A549 treated with AZD2906 at 1 μM for 4 hours (cell line): Measurements from ENCODE around the gene CBLIF. TPM values are rescaled to one million over a fixed set of nuclear protein-coding genes. Genes with fewer than 3 reads are reported as not detected.

Experiments used
- total RNA-seq: library from RNA; stranded (reverse); fragments of 200-300 nt; extraction: Qiagen RNA extraction; gene quantifications from 5 replicates; pipeline ENCODE4 v1.2.3, GENCODE V29; 2022

The CBLIF gene
- total RNA-seq = not detected in 5 replicates

GRCh38 chr11:59845399-59845798, at the start of gene CBLIF:
TSS of gene CBLIF (minus strand) at chr11:59845499. CDS start at chr11:59845453, 46 bp downstream.

DNA sequence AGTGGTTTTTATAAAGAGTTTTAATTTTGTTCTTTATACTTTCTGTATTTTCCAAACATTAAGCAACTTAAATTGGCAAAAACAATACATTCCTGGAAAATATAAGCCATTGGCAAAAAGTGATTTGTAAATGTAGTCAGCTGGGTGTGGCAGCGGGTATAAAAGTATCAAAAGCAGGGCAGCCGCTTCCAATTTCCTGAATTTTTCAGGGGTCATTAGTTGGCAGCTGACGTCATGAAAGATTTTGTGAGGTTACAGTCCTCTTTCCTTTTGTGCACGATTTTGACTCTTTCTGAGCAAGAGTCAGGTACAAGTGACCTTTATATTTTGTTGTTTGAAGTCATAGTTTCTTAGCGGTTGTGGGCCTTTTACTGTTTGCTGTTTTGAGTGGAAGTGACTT, 33.3 kb upstream of the CBLIF start, which contains the start of gene OOSP3:
OOSP3 (plus strand) TSS at position 208 of the 400 bp plus-strand sequence; CDS start at position 235, 27 bp downstream.

DNA sequence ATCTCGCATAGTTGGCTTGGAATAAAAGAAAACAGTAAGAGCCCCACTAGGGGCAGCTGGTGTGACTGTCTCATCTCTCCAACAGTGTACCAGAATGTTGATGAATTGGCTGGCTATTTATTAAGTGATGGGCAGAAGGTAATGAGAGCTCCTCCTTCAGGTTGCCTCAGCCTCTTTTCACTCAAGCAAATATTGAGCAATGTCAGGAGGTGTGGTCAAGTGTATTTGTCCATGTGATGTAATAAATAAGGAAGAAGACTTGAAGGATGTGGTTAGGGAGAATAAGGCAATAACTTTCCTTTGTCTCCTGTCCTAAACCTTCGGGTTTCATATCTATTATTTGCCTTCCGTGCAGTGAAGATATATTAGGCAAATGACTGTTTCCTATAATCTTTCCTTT, 21.1 kb upstream of the CBLIF start, which contains the start of gene TCN1:
TCN1 (minus strand) TSS at position 91 of the 400 bp plus-strand sequence; CDS start at position 74, 17 bp downstream.

GRCh38 chr11:59810189-59810910, 34.9 kb downstream of the CBLIF start, which contains the start of gene MRPL16:
TSS of gene MRPL16 (minus strand) at chr11:59810778. CDS start at chr11:59810658, 120 bp downstream.

Other genes starting within 250 kb of the CBLIF start
- 27.6 to 36.5 TPM (median 28.5 TPM) in 5 replicates for gene OSBP, start 229.7 kb downstream of the CBLIF start, total RNA-seq
- 41.8 to 48.5 TPM (median 46.9 TPM) in 5 replicates for gene PATL1, start 176.5 kb downstream of the CBLIF start, total RNA-seq
- gene OR10V1, start 131.7 kb downstream of the CBLIF start, total RNA-seq = not detected in 5 replicates
- 19.2 to 27.2 TPM (median 22.7 TPM) in 5 replicates for gene STX3, start 90.1 kb downstream of the CBLIF start, total RNA-seq
- 63.0 to 66.2 TPM (median 65.1 TPM) in 5 replicates for gene MRPL16, start 34.7 kb downstream of the CBLIF start, total RNA-seq
- 0.24 to 0.63 TPM (median 0.25 TPM) in 5 replicates for gene TCN1, start 21.0 kb upstream of the CBLIF start, total RNA-seq
- gene OOSP3, start 33.3 kb upstream of the CBLIF start, total RNA-seq = 0.11 TPM in 1 of 5 replicates, not detected in the others
- not detected in 5 replicates for gene OOSP1, start 92.9 kb upstream of the CBLIF start, total RNA-seq
- not detected in 5 replicates for gene OOSP4A, start 118.5 kb upstream of the CBLIF start, total RNA-seq
- not detected in 5 replicates for gene OOSP4B, start 171.7 kb upstream of the CBLIF start, total RNA-seq
- not detected in 5 replicates for gene OOSP2, start 194.9 kb upstream of the CBLIF start, total RNA-seq
- gene MS4A3, start 211.2 kb upstream of the CBLIF start, total RNA-seq = not detected in 5 replicates
- gene MS4A2, start 243.2 kb upstream of the CBLIF start, total RNA-seq = not detected in 5 replicates